Activated B cell treated with CpG ODN at 0.5 μM for 24 hours (primary cell): ENCODE results near the gene ITPRIP. TPM values are rescaled to one million over a fixed set of nuclear protein-coding genes. Genes with fewer than 3 reads are reported as not detected.

ENCODE experiments used
- ATAC-seq: fragments of 200-7000 bp; cut with Tn5 transposase; one replicate; pipeline ENCODE4 v1.10.0; 2021; ENCODE audit warnings: low read depth, mild to moderate bottlenecking, moderate library complexity
- CTCF ChIA-PET: fragments of 350-600 bp; sonication (Branson Sonifier 250); formaldehyde crosslinking; loops from one replicate; lab custom pipeline; 2021; ENCODE audit warnings: antibody characterized with exemption; lab: Charles Lee
- POLR2A ChIA-PET: fragments of 350-600 bp; sonication (Branson Sonifier 250); formaldehyde crosslinking; loops from one replicate; lab custom pipeline; 2021; ENCODE audit warnings: antibody characterized with exemption; lab: Charles Lee
- DNase-seq: peaks from one replicate; pipeline ENCODE4 v3.0.0; 2022
- H3K27ac Mint-ChIP-seq: one replicate; pipeline ENCODE4 v1.8.0; 2020; ENCODE audit warnings: mixed read lengths
- H3K27me3 Mint-ChIP-seq: one replicate; pipeline ENCODE4 v1.8.0; 2021; ENCODE audit warnings: mixed read lengths
- H3K36me3 Mint-ChIP-seq: one replicate; pipeline ENCODE4 v1.8.0; 2021; ENCODE audit warnings: low read depth, mixed read lengths
- H3K4me1 Mint-ChIP-seq: one replicate; pipeline ENCODE4 v1.8.0; 2021; ENCODE audit warnings: mixed read lengths
- H3K4me3 Mint-ChIP-seq: one replicate; pipeline ENCODE4 v1.8.0; 2020; ENCODE audit warnings: mild to moderate bottlenecking, mixed read lengths
- H3K9me3 Mint-ChIP-seq: one replicate; pipeline ENCODE4 v1.8.0; 2020; ENCODE audit warnings: mixed read lengths
- intact Hi-C: fragments of 100-400 bp; cut with micrococcal nuclease; formaldehyde crosslinking; loops from one replicate; pipeline ENCODE4 v1.15.1; 2024
- total RNA-seq: library from RNA; stranded (reverse); gene quantifications from 2 replicates; pipeline ENCODE4 v1.2.3, GENCODE V29; 2022
- TF ChIP-seq, protein P1 (sequence below): fragments of 200-600 bp; IDR thresholded peaks from one replicate; pipeline ENCODE4 v1.8.0; 2022; ENCODE audit warnings: antibody characterized with exemption, mild to moderate bottlenecking

The ITPRIP gene
- total RNA-seq, 1 donor from 2014 or later = 26.1 TPM

DNA sequence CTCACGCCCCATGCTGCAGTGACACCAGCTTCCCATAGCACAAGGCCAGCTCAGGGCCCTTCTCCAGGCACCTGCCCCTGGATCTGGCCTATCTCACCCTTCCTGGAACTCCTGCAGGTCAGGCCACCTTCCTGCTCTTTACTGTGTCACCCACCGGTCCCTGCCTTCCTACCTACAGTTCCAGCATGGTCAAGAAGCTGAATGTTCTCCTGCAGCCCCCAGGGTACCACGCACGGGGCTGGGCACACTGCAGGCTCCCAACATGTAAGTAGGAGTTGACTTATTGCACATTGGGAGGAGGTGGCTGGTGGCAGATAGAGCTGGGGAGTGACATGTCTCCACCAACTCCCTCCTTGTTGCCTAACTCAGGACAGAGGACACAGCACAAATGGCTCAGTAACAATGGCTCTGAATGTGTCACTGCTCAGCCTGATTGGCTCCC, 14.5 kb downstream of the ITPRIP start:
- Mint-ChIP-seq H3K4me3 (peak overlapping the region; percentile 72), H3K9me3 (no peaks in the 10 kb centered on the region), H3K36me3 (peaks cover 20% of the 10 kb centered on the region), H3K27me3 (no peaks in the 10 kb centered on the region), H3K4me1 (peaks cover 98% of the 10 kb centered on the region), H3K27ac (peak overlapping the region; percentile 80)
- DNase-seq (no peak), ATAC-seq (no peak)
- intact Hi-C loops = loop anchor here (1.0 to 2.0 kb wide), 2 partner anchors 14 to 19 kb away; no protein-coding TSS in a partner anchor
- ChIA-PET POLR2A (interaction anchor here (1.5 kb wide), 1 partner anchor 14 kb away, joined by 4 read pairs; the partner anchor contains the start of gene ITPRIP), CTCF (interaction anchor here (0.8 to 1.4 kb wide), 2 partner anchors 15 to 18 kb away, joined by 3 read pairs; no protein-coding TSS in a partner anchor)
- TF ChIP-seq, protein P1, sequence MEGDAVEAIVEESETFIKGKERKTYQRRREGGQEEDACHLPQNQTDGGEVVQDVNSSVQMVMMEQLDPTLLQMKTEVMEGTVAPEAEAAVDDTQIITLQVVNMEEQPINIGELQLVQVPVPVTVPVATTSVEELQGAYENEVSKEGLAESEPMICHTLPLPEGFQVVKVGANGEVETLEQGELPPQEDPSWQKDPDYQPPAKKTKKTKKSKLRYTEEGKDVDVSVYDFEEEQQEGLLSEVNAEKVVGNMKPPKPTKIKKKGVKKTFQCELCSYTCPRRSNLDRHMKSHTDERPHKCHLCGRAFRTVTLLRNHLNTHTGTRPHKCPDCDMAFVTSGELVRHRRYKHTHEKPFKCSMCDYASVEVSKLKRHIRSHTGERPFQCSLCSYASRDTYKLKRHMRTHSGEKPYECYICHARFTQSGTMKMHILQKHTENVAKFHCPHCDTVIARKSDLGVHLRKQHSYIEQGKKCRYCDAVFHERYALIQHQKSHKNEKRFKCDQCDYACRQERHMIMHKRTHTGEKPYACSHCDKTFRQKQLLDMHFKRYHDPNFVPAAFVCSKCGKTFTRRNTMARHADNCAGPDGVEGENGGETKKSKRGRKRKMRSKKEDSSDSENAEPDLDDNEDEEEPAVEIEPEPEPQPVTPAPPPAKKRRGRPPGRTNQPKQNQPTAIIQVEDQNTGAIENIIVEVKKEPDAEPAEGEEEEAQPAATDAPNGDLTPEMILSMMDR = no peak

DNA sequence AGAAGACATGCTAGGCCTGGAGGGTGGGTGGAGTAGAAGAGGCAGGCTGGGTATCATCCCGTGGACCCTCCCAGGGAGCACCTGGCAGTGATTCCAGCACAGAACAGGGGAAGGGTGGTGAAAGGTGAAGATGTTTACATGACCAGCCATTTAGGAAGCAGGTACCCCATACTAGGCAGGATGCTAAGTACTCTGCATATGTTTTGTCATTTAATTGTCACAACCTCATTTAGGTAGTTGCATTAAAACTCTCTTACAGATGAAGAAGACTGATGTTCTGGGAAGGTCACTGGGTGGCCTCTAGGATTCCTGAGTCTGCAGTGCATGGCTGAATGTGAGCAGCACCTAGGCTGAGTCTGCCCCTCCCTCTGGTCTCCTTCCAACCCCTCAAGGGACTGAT, 15.2 kb downstream of the ITPRIP start:
- Mint-ChIP-seq H3K27me3 (no peaks in the 10 kb centered on the region), H3K4me3 (peak overlapping the region; percentile 20), H3K27ac (peak overlapping the region; percentile 82), H3K36me3 (peaks cover 20% of the 10 kb centered on the region), H3K9me3 (no peaks in the 10 kb centered on the region), H3K4me1 (peaks cover 98% of the 10 kb centered on the region)
- ATAC-seq = no peak
- intact Hi-C loops = loop anchor here (2.0 kb wide), 1 partner anchor 18 kb away; no protein-coding TSS in a partner anchor
- ChIA-PET POLR2A (interaction anchor here (1.2 to 1.5 kb wide), 2 partner anchors 15 to 29 kb away, joined by 3 to 4 read pairs; partner anchors contain the start of gene ITPRIP), CTCF (interaction anchor here (0.8 to 1.4 kb wide), 3 partner anchors 15 to 31 kb away, joined by 3 to 4 read pairs (median 3); no protein-coding TSS in a partner anchor)
- TF ChIP-seq, protein P1 = no peak
- no peak for DNase-seq

DNA sequence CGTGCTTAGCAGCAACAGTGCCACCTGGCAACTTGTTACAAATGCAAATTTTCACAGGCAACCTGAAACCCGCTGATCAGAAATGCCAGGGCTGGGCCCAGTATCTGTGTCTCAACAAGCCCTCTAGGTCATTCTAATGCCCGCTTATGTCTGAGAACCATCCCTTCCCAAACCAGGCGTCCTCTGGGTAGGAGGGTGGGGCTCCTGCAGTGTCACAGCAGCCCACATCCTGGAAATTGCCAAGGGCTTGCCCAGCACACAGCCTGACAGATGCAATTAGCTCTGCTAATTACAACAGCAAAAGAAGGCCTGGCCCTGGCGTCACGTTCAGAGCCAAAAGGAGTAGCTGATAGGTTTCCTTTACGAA, 15.9 kb downstream of the ITPRIP start:
- H3K9me3 Mint-ChIP-seq = no peaks in the 10 kb centered on the region
- intact Hi-C loops = loop anchor here (2.0 kb wide), 1 partner anchor 18 kb away; no protein-coding TSS in a partner anchor
- peak overlapping the region; percentile 82 for H3K27ac Mint-ChIP-seq
- ATAC-seq (peak; percentile 67), DNase-seq (no peak)
- peaks cover 98% of the 10 kb centered on the region for H3K4me1 Mint-ChIP-seq
- TF ChIP-seq, protein P1 = no peak
- peaks cover 23% of the 10 kb centered on the region for H3K36me3 Mint-ChIP-seq
- CTCF ChIA-PET = interaction anchor here (0.9 to 1.6 kb wide), 4 partner anchors 16 to 48 kb away, joined by 3 to 18 read pairs (median 4); no protein-coding TSS in a partner anchor
- peak overlapping the region; percentile 52 for H3K4me3 Mint-ChIP-seq
- POLR2A ChIA-PET = interaction anchor here (1.2 to 1.4 kb wide), 3 partner anchors 15 to 31 kb away, joined by 3 to 7 read pairs (median 4); partner anchors contain the start of genes CFAP58 and ITPRIP
- H3K27me3 Mint-ChIP-seq = no peaks in the 10 kb centered on the region

DNA sequence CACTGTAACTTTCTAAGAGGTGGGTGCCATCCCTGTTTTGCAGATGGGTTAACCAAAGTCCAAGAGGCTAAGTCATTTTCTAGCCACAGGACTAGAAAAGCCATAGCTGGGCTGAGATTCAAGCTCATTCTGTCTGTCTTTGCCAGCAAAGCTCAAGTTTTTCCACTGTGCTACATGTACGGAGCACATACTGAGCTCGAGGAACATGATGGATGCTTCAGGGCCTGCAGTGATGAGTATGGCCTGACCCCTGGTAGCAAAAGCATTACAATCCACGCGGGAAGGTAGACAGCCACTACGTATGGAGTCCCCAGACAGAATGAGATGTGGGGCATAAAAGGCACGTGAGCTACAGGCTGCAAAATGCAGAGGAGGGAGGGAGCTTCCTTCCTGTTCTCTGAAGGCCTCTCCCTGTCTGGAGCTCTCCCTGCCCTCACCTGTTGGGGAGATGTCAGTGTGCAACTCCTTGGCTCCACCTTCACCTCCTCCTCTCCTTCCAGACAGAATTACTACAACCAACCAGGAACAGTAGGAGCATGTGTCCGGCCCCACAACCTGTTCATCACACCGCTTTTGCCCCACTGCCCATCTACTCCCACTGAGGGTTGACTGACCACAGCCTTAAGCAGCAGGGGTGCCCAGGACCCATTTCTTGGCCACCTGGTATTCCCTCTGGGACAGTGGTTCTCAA, 16.4 kb downstream of the ITPRIP start:
- TF ChIP-seq, protein P1 = no peak
- ChIA-PET POLR2A (interaction anchor here (0.7 to 1.4 kb wide), 5 partner anchors 16 to 1130 kb away, joined by 3 to 7 read pairs (median 3); partner anchors contain the start of genes CFAP58 and ITPRIP), CTCF (interaction anchor here (0.8 to 1.6 kb wide), 6 partner anchors 16 to 49 kb away, joined by 3 to 18 read pairs (median 3); no protein-coding TSS in a partner anchor)
- DNase-seq (no peak), ATAC-seq (no peak)
- intact Hi-C loops = loop anchor here (2.0 kb wide), 1 partner anchor 17 kb away; no protein-coding TSS in a partner anchor
- H3K27me3 Mint-ChIP-seq = no peaks in the 10 kb centered on the region
- peaks cover 27% of the 10 kb centered on the region for H3K36me3 Mint-ChIP-seq
- peak overlapping the region; percentile 52 for H3K4me3 Mint-ChIP-seq
- peak overlapping the region; percentile 82 for H3K27ac Mint-ChIP-seq
- peaks cover 98% of the 10 kb centered on the region for H3K4me1 Mint-ChIP-seq
- no peaks in the 10 kb centered on the region for H3K9me3 Mint-ChIP-seq
